Bronchial epithelial cell (primary cell): ENCODE results near the gene PLK2. TPM values are rescaled to one million over a fixed set of nuclear protein-coding genes. Genes with fewer than 3 reads are reported as not detected.

Source experiments
- DNase-seq: peaks from one replicate; pipeline ENCODE4 v3.0.0-alpha.2; 2010; ENCODE audit warnings: low read depth
- FAIRE-seq: peaks from 2 replicates; lab custom pipeline; 2011; peaks lifted over from hg19 to GRCh38; lab: Jason Lieb, UNC
- H3K27me3 ChIP-seq: 2 replicates; pipeline ENCODE4 v1.5.1; 2011; ENCODE audit warnings: low read length; ENCODE audit not compliant: control insufficient read depth, insufficient read depth
- H3K36me3 ChIP-seq: 2 replicates; pipeline ENCODE4 v1.5.1; 2011; ENCODE audit warnings: low read length; ENCODE audit not compliant: control insufficient read depth, insufficient read depth
- H3K4me3 ChIP-seq: 2 replicates; pipeline ENCODE4 v1.5.1; 2011; ENCODE audit warnings: mild to moderate bottlenecking, low read depth, low read length, control low read depth
- total RNA-seq: library from RNA; depleted of rRNA; stranded (reverse); fragments of >200 nt; gene quantifications from 2 replicates; pipeline ENCODE4 v1.2.1, GENCODE V29; 2014
- TF ChIP-seq, protein P1 (sequence below): IDR thresholded peaks from 2 replicates; pipeline ENCODE4 v1.5.1; 2011; ENCODE audit warnings: mild to moderate bottlenecking, moderate library complexity, low read length, control low read depth, inconsistent platforms; ENCODE audit not compliant: insufficient read depth, severe bottlenecking

Gene PLK2
- total RNA-seq, 1 donor from 2014 or later, result 146 TPM

DNA sequence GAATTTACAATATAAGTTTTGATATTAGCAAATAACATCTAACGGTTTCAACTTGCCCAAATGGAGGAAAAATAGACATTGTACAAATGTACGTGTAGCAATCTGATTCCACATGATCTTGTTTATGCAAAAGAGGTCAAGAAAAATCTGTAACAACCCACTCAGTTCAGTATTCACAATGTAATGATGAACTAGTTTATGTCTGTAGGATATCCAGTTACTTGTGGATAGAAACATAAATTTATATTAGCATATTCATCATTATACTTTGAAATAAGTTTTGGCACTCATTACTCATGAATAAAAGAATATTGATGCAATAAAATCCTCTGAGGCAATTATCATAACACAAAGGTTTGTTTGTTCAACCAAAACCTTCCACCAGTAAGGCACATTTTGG, 28.1 kb downstream of the PLK2 start:
- Histone ChIP-seq H3K36me3 (no peaks in the 10 kb centered on the region), H3K27me3 (no peaks in the 10 kb centered on the region), H3K4me3 (no peak overlapping the region)
- FAIRE-seq (no peak), DNase-seq (no peak)
- TF ChIP-seq, protein P1, sequence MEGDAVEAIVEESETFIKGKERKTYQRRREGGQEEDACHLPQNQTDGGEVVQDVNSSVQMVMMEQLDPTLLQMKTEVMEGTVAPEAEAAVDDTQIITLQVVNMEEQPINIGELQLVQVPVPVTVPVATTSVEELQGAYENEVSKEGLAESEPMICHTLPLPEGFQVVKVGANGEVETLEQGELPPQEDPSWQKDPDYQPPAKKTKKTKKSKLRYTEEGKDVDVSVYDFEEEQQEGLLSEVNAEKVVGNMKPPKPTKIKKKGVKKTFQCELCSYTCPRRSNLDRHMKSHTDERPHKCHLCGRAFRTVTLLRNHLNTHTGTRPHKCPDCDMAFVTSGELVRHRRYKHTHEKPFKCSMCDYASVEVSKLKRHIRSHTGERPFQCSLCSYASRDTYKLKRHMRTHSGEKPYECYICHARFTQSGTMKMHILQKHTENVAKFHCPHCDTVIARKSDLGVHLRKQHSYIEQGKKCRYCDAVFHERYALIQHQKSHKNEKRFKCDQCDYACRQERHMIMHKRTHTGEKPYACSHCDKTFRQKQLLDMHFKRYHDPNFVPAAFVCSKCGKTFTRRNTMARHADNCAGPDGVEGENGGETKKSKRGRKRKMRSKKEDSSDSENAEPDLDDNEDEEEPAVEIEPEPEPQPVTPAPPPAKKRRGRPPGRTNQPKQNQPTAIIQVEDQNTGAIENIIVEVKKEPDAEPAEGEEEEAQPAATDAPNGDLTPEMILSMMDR, result no peak

DNA sequence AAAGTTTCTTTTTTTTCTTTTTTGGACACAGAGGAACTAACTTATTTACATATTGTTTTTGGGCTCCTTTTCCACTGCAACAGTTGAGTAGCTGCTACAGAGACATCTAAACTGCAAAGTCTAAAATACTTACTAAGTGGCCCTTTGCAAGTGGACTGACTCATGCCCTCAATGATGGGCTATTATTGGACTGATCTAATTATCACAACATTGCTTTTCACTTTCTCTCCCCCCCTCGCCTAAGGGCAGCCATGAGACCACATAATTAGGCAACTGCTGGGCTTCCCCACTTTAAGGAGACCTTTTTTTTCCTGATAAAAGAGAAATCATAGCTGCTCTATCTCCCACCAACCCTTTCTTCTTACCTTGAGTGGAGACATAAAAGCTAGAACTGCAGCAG, 47.0 kb downstream of the PLK2 start:
- no peak overlapping the region for H3K4me3 ChIP-seq
- FAIRE-seq (no peak), DNase-seq (no peak)
- H3K36me3 ChIP-seq, result no peaks in the 10 kb centered on the region
- H3K27me3 ChIP-seq, result no peaks in the 10 kb centered on the region
- TF ChIP-seq, protein P1, result no peak

DNA sequence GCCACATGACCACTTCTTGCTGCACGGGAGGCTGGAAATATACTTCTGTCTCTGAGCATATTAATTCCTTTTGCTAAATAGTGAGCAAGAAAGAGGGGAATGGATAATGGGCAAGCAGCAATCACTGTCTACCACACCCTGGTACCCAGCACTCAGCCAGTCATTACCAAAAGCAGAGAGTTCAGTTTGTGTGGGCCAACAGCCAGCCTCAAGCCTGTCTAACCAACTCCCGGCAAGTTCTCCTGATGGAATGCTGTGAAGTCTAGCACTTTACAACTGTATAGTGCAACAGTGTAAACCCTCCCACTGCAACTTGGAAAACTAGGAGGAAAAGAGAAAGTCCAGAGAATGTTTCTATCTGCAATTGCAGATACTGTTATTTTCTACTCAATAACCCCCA, 47.8 kb downstream of the PLK2 start:
- no peak for FAIRE-seq
- no peaks in the 10 kb centered on the region for H3K27me3 ChIP-seq
- H3K4me3 ChIP-seq, result no peak overlapping the region
- DNase-seq, result no peak
- no peaks in the 10 kb centered on the region for H3K36me3 ChIP-seq
- TF ChIP-seq, protein P1, result no peak

DNA sequence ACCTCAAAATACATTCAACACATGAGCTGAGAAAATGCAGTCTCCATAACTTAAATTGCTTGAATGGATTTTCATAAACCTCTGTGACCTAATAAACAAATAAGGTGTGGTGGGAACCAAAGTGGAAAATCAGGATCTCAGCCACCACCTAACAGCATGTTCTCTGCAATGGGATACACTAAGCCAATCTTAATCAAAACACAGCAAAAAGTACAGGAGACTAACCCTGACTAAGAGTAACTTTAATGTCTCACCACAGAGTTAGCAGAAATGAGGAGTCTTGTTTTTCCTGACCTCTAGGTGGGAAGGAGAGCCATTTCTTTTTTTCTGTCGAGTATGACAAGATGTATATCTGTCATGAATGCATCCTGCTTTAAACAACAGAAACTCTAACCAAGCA, 48.5 kb downstream of the PLK2 start:
- FAIRE-seq, result no peak

DNA sequence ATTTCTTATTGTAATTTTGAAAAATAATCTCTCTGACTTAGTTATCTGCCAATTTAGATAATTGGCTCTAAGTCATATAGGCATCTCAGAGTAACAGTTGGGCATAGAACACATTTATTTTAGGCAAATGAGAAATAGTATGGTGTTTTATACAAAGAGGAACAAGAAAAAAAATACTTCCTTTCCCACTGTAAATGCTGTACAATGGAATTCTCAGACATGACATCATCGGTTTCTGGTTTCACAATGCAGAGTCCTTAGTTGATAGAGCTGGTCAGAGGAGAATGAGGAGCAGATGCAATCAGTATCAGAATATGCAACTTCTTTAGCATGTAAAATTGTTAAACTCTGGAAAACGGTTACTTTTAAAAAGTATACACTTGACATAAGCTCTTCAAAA, 49.4 kb downstream of the PLK2 start:
- FAIRE-seq, result no peak
- no peak overlapping the region for H3K4me3 ChIP-seq
- DNase-seq, result peak; percentile 98

More for the DNA sequence above, 48.5 kb downstream of the PLK2 start:
- DNase-seq, result peak; percentile 81
- Histone ChIP-seq H3K36me3 (no peaks in the 10 kb centered on the region), H3K4me3 (no peak overlapping the region), H3K27me3 (no peaks in the 10 kb centered on the region)
- TF ChIP-seq, protein P1, result no peak

More for the DNA sequence above, 49.4 kb downstream of the PLK2 start:
- no peaks in the 10 kb centered on the region for H3K36me3 ChIP-seq
- no peaks in the 10 kb centered on the region for H3K27me3 ChIP-seq
- TF ChIP-seq, protein P1, result no peak
